Endothelial cell of umbilical vein (primary cell): ENCODE results near the gene PARP9. TPM values are rescaled to one million over a fixed set of nuclear protein-coding genes. Genes with fewer than 3 reads are reported as not detected.

ENCODE experiments used
- BruUV-seq: library from RNA; stranded (reverse); fragments of 400-500 nt; replicated peaks from 2 replicates; lab custom pipeline; 2021; lab: Mats Ljungman, UMichigan
- CTCF ChIA-PET: fragments of 300-600, 350-600 bp; sonication (Branson Sonifier 250); formaldehyde crosslinking; loops from one replicate; lab custom pipeline; 2021; ENCODE audit warnings: antibody characterized with exemption, inconsistent platforms; lab: Charles Lee
- POLR2A ChIA-PET: fragments of 300-600, 350-600 bp; sonication (Branson Sonifier 250); formaldehyde crosslinking; loops from one replicate; lab custom pipeline; 2021; ENCODE audit warnings: antibody characterized with exemption, inconsistent platforms; lab: Charles Lee
- DNase-seq: peaks from one replicate; pipeline ENCODE4 v3.0.0-alpha.2; 2011; ENCODE audit warnings: low read depth, low spot score
- FAIRE-seq: peaks from 2 replicates; lab custom pipeline; 2011; peaks lifted over from hg19 to GRCh38; lab: Jason Lieb, UNC
- H2AFZ ChIP-seq: 2 replicates; pipeline ENCODE4 v1.6.0; 2012; ENCODE audit warnings: low read depth, low read length, control low read depth, inconsistent platforms
- H3K27ac ChIP-seq: 2 replicates; pipeline ENCODE4 v1.5.1; 2011; ENCODE audit warnings: low read depth, mild to moderate bottlenecking, control low read depth, low read length, moderate library complexity; ENCODE audit not compliant: insufficient read depth
- H3K27me3 ChIP-seq, 2 experiments: 2 replicates each; pipeline versions ENCODE4 v1.6.0 to v1.6.1; 2011; ENCODE audit warnings: low read length in 2 of 2, mixed read lengths in 1 of 2; ENCODE audit not compliant: control insufficient read depth in 2 of 2, insufficient read depth in 2 of 2
- H3K36me3 ChIP-seq, 2 experiments: 2 replicates in 1 of 2; 3 replicates in 1 of 2; pipeline ENCODE4 v1.5.1; 2011; ENCODE audit warnings: low read length in 2 of 2, mild to moderate bottlenecking in 1 of 2, moderate library complexity in 1 of 2; ENCODE audit not compliant: control insufficient read depth in 2 of 2, insufficient read depth in 2 of 2; ENCODE audit errors: extremely low read depth in 1 of 2
- H3K4me1 ChIP-seq: 3 replicates; pipeline ENCODE4 v1.5.1; 2011; ENCODE audit warnings: mild to moderate bottlenecking, low read length; ENCODE audit not compliant: control insufficient read depth, insufficient read depth; ENCODE audit errors: extremely low read depth
- H3K4me2 ChIP-seq: 2 replicates; pipeline ENCODE4 v1.6.1; 2011; ENCODE audit warnings: low read length, control low read depth, mixed read lengths; ENCODE audit not compliant: insufficient read depth
- H3K4me3 ChIP-seq, 3 experiments: fragments of 200-600 bp in 1 of 3; sonication (generic), shearing (Covaris generic) in 1 of 3; replicated peaks in 1 of 3; 2 replicates each; pipeline ENCODE4 v1.5.1; 2011 to 2016; ENCODE audit warnings: control low read depth in 3 of 3, low read length in 3 of 3, mild to moderate bottlenecking in 2 of 3, inconsistent platforms in 1 of 3, low read depth in 1 of 3, moderate library complexity in 1 of 3; ENCODE audit not compliant: insufficient read depth in 1 of 3
- H3K79me2 ChIP-seq: 2 replicates; pipeline ENCODE4 v1.6.0; 2012; ENCODE audit warnings: low read length, inconsistent platforms; ENCODE audit not compliant: control insufficient read depth, insufficient read depth
- H3K9ac ChIP-seq: replicated peaks from 2 replicates; pipeline ENCODE3; 2011; ENCODE audit warnings: low read length, control low read depth; ENCODE audit not compliant: insufficient read depth; ENCODE audit errors: extremely low read depth
- H3K9me1 ChIP-seq: replicated peaks from 3 replicates; pipeline ENCODE4 v1.6.0; 2011; ENCODE audit warnings: mild to moderate bottlenecking, low read length; ENCODE audit not compliant: control insufficient read depth, insufficient read depth; ENCODE audit errors: extremely low read depth
- H3K9me3 ChIP-seq: replicated peaks from 2 replicates; pipeline ENCODE4 v1.5.1; 2012; ENCODE audit warnings: low read length, inconsistent platforms; ENCODE audit not compliant: control insufficient read depth, insufficient read depth
- H4K20me1 ChIP-seq: replicated peaks from 2 replicates; pipeline ENCODE3; 2011; ENCODE audit warnings: mild to moderate bottlenecking, low read length; ENCODE audit not compliant: control insufficient read depth, insufficient read depth; ENCODE audit errors: extremely low read depth
- EZH2 ChIP-seq: IDR thresholded peaks from 2 replicates; pipeline ENCODE4 v1.6.1; 2012; ENCODE audit warnings: borderline replicate concordance, low read depth, mild to moderate bottlenecking, moderate library complexity, low read length, inconsistent platforms; ENCODE audit not compliant: severe bottlenecking
- FOS ChIP-seq: IDR thresholded peaks from 2 replicates; pipeline ENCODE4 v1.6.1; 2011; ENCODE audit warnings: mild to moderate bottlenecking, low read length, moderate library complexity, borderline replicate concordance; ENCODE audit not compliant: insufficient read depth
- GATA2 ChIP-seq: IDR thresholded peaks from 2 replicates; pipeline ENCODE4 v1.7.0; 2011; ENCODE audit warnings: low read depth, mild to moderate bottlenecking, moderate library complexity, mixed read lengths, low read length; ENCODE audit not compliant: insufficient read length, insufficient read depth
- JUN ChIP-seq: IDR thresholded peaks from 2 replicates; pipeline ENCODE4 v1.6.1; 2011; ENCODE audit warnings: borderline replicate concordance, low read depth; ENCODE audit not compliant: insufficient read length, insufficient read depth
- MAX ChIP-seq: IDR thresholded peaks from 2 replicates; pipeline ENCODE4 v1.6.1; 2011; ENCODE audit not compliant: insufficient read depth, insufficient read length
- MYC ChIP-seq: IDR thresholded peaks from one replicate; pipeline ENCODE4 v1.6.1; 2011; ENCODE audit warnings: mild to moderate bottlenecking, low read depth, low read length
- POLR2A ChIP-seq: IDR thresholded peaks from 2 replicates; pipeline ENCODE4 v1.6.1; 2012; ENCODE audit warnings: low read depth, mild to moderate bottlenecking, control low read depth, low read length
- POLR2AphosphoS5 ChIP-seq: IDR thresholded peaks from 2 replicates; pipeline ENCODE4 v1.6.1; 2012; ENCODE audit warnings: low read depth, mild to moderate bottlenecking, control low read depth, low read length, moderate library complexity; ENCODE audit not compliant: insufficient read depth
- dilution Hi-C: fragments of 300-500 bp; cut with MboI; formaldehyde crosslinking; loops from one replicate; pipeline ENCODE4 v1.15.0; 2019; ENCODE audit warnings: low sequenced_read_pairs; ENCODE audit not compliant: extremely low pct_ligation_motif_present
- intact Hi-C: fragments of 100-400 bp; cut with micrococcal nuclease; formaldehyde crosslinking; loops from one replicate; pipeline ENCODE4 v1.10.0; 2022
- polyA plus RNA-seq, 4 experiments: library from polyadenylated mRNA; depleted of rRNA in 3 of 4; stranded (reverse) in 3 of 4; unstranded in 1 of 4; fragments of >200 nt; gene quantifications; 2 replicates each; pipeline versions ENCODE4 v1.2.1 to v1.2.3, GENCODE V29; 2011 to 2012; ENCODE audit warnings: missing spikeins in 1 of 4
- total RNA-seq: library from RNA; stranded (reverse); gene quantifications from 2 replicates; pipeline ENCODE4 v1.2.3, GENCODE V29; 2021
- TF ChIP-seq, protein P1 (sequence below), 2 donors: IDR thresholded peaks; 1 replicate in 1 of 2; 2 replicates in 1 of 2; pipeline ENCODE4 v1.5.1; 2011; ENCODE audit warnings: low read length in 2 of 2, mild to moderate bottlenecking in 2 of 2, moderate library complexity in 2 of 2, control low read depth in 1 of 2, inconsistent platforms in 1 of 2, low read depth in 1 of 2; ENCODE audit not compliant: insufficient read depth in 1 of 2; ENCODE audit errors: extremely low read depth in 1 of 2

Gene PARP9
- total and polyA plus RNA-seq, 2 donors (not counting 3 experiments of a cell fraction or from before 2014, with no cell fraction given): 10.1 to 12.5 TPM

GRCh38 chr3:122557356-122557755 lies 6.7 kb downstream of the PARP9 start:
- Histone ChIP-seq H2AFZ (no peak overlapping the region), H3K27me3 (no peaks in the 10 kb centered on the region), H3K9me3 (no peaks in the 10 kb centered on the region), H3K36me3 (peaks cover 0 to 2% of the 10 kb centered on the region in 2 experiments), H3K27ac (no peak overlapping the region), H3K4me1 (no peaks in the 10 kb centered on the region), H3K9me1 (no peaks in the 10 kb centered on the region), H3K4me3 (no peak overlapping the region), H3K4me2 (no peak overlapping the region), H3K79me2 (no peaks in the 10 kb centered on the region), H3K9ac (no peak overlapping the region), H4K20me1 (no peaks in the 10 kb centered on the region)
- BruUV-seq: no TSS peak
- intact Hi-C loops (no loop called here), dilution Hi-C loops (no loop called here)
- no peak for FAIRE-seq
- TF ChIP-seq POLR2A (no peak), POLR2AphosphoS5 (no peak), JUN (no peak), FOS (no peak), EZH2 (no peak), MYC (no peak), MAX (no peak), GATA2 (no peak)
- TF ChIP-seq, protein P1, sequence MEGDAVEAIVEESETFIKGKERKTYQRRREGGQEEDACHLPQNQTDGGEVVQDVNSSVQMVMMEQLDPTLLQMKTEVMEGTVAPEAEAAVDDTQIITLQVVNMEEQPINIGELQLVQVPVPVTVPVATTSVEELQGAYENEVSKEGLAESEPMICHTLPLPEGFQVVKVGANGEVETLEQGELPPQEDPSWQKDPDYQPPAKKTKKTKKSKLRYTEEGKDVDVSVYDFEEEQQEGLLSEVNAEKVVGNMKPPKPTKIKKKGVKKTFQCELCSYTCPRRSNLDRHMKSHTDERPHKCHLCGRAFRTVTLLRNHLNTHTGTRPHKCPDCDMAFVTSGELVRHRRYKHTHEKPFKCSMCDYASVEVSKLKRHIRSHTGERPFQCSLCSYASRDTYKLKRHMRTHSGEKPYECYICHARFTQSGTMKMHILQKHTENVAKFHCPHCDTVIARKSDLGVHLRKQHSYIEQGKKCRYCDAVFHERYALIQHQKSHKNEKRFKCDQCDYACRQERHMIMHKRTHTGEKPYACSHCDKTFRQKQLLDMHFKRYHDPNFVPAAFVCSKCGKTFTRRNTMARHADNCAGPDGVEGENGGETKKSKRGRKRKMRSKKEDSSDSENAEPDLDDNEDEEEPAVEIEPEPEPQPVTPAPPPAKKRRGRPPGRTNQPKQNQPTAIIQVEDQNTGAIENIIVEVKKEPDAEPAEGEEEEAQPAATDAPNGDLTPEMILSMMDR (IDR thresholded peaks at IDR 0.05; ENCODE audit: extremely low read depth in 1 of 2, insufficient read depth in 1 of 2, low read depth in 1 of 2, low read length in 2 of 2): no peak
- DNase-seq: no peak
- ChIA-PET CTCF (interaction anchor here (1.2 kb wide), 1 partner anchor 164 kb away, joined by 4 read pairs; no protein-coding TSS in a partner anchor), POLR2A (no interaction called here)
